Nephron (organoid): ENCODE measurements around the gene ZNF529.

Source experiments
- H3K27ac Mint-ChIP-seq, 3 experiments: 2 replicates each; pipeline ENCODE4 v1.8.0; 2020; ENCODE audit warnings: mixed read lengths in 3 of 3, mild to moderate bottlenecking in 2 of 3, moderate library complexity in 1 of 3
- H3K27me3 Mint-ChIP-seq: 2 replicates; pipeline ENCODE4 v1.8.0; 2021; ENCODE audit warnings: low read depth, mild to moderate bottlenecking, moderate library complexity, mixed read lengths
- H3K36me3 Mint-ChIP-seq: 2 replicates; pipeline ENCODE4 v1.8.0; 2020; ENCODE audit warnings: low read depth, mixed read lengths
- H3K4me1 Mint-ChIP-seq: 2 replicates; pipeline ENCODE4 v1.8.0; 2020; ENCODE audit warnings: mixed read lengths
- H3K4me3 Mint-ChIP-seq, 3 experiments: 2 replicates each; pipeline ENCODE4 v1.8.0; 2020; ENCODE audit warnings: mild to moderate bottlenecking in 3 of 3, mixed read lengths in 3 of 3, moderate library complexity in 2 of 3
- H3K9me3 Mint-ChIP-seq: 2 replicates; pipeline ENCODE4 v1.8.0; 2020; ENCODE audit warnings: mixed read lengths
- CTCF ChIP-seq, 3 experiments: fragments of 200-600 bp; sonication (generic); IDR thresholded peaks; one replicate each; pipeline ENCODE4 v1.5.0; 2021; ENCODE audit warnings: antibody characterized with exemption in 3 of 3; ENCODE audit not compliant: unreplicated experiment in 3 of 3

Gene ZNF529

GRCh38 chr19:36564391-36564790, 8.7 kb downstream of the ZNF529 start:
- H3K9me3 Mint-ChIP-seq: peaks cover 81% of the 10 kb centered on the region
- peaks cover 98% of the 10 kb centered on the region for H3K36me3 Mint-ChIP-seq

GRCh38 chr19:36547001-36547732, 25.9 kb downstream of the ZNF529 start:
- Mint-ChIP-seq H3K27me3 (no peaks in the 10 kb centered on the region), H3K4me1 (no peaks in the 10 kb centered on the region), H3K4me3 (no peak overlapping the region), H3K9me3 (peaks cover 88% of the 10 kb centered on the region), H3K27ac (no peak overlapping the region), H3K36me3 (peaks cover 100% of the 10 kb centered on the region)
- TF ChIP-seq CTCF (IDR thresholded peaks at IDR 0.05; ENCODE audit: unreplicated experiment in 3 of 3): no peak

More at GRCh38 chr19:36564391-36564790, 8.7 kb downstream of the ZNF529 start:
- Mint-ChIP-seq H3K27ac (no peak overlapping the region), H3K27me3 (no peaks in the 10 kb centered on the region), H3K4me3 (no peak overlapping the region), H3K4me1 (no peaks in the 10 kb centered on the region)
- no peak for TF ChIP-seq CTCF (IDR thresholded peaks at IDR 0.05; ENCODE audit: unreplicated experiment in 3 of 3)

DNA sequence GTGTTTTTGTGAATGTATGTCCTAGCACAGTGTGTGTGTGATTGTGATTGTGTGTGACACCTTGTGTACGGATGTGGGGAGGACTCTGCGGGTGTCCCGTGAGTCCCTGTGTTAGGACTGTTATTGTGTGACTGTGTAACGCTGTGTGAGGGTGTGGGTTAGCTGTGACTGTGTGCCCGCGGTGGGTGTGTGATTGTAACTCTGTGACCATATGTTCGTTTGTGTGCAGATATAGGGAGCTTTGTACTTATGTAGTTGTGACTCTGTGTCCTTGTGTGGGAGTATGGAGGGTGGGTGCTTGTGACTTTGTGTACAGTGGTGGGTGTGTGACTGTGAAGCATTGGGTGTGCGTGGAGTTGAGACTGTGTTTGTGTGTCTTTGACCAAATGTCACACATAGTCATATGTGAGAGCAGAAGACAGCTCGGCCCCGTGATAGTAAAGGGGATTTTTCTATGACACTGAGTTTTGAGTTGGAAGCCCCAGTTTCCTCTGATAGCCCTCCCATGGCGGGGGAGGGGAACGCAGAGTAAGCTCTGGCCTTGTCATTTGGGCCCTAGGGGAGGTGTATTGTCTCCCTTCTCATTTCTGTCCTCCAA, 44.1 kb downstream of the ZNF529 start:
- peaks cover 60% of the 10 kb centered on the region for H3K9me3 Mint-ChIP-seq
- peak overlapping the region; percentile 98 to 99 (median 98) for H3K4me3 Mint-ChIP-seq
- peak overlapping the region; percentile 99 to 100 (median 100) for H3K27ac Mint-ChIP-seq
- peaks cover 80% of the 10 kb centered on the region for H3K36me3 Mint-ChIP-seq
- no peak for TF ChIP-seq CTCF (IDR thresholded peaks at IDR 0.05; ENCODE audit: unreplicated experiment in 3 of 3)
- peaks cover 14% of the 10 kb centered on the region for H3K4me1 Mint-ChIP-seq
- H3K27me3 Mint-ChIP-seq: no peaks in the 10 kb centered on the region

DNA sequence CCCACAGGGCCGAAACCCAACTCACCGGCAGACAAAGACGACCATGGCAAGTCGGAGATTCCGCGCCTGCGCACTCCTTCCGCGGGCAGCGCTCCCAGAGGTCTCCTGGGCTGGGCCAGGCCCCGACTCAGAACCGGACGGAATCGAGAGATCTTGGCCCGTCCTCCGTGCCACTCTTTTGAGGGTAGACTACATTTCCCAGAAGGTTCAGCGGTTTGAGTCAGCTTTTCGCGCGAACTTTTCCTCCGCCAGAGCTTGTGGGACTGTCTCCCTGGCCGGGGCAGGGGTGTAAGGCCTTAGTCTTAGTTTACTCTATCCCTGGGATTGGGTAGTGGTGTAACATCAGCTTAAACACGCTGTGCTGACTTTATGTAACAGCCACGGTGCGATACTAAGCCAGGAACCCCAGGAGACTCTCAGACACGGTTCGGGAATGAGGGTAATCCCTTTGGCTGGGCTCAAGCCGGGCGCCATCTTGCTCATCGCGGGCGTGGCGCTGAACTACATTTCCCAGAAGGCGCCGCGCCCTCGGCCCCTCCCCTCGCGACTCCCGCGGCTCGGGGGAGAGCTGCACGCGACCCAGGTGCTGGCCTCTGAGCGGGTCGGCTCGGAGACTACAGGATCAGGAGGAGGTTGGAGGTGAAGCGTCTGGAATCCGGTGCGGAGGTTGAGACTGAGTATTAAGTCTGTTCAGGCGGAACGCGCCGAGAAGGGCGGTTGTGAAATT, 44.7 kb downstream of the ZNF529 start, which contains the start of gene ZNF260:
Gene ZNF260 (minus strand): TSS at position 78 of the 727 bp plus-strand sequence. CDS start 13,033 bp downstream, outside the sequence.
- no peak for TF ChIP-seq CTCF (IDR thresholded peaks at IDR 0.05; ENCODE audit: unreplicated experiment in 3 of 3)
- Mint-ChIP-seq H3K36me3 (peaks cover 81% of the 10 kb centered on the region), H3K4me3 (peak within 1 kb of the TSS; percentile 98 to 99 (median 98))

DNA sequence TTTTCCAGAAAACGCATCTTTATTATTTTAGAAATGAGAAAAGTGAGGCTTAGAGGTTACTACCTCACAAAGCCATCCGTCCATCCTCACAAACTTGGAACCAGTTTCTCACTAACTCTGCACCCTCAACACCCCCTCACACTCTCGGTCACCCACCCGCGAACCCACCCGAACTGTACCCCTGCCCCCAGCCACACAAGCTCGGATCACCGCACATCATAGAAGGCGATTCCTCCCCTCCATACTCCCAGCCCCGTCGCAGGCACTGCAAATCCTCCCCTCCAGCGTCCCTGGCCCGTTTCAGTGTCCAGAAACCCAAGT, 45.3 kb downstream of the ZNF529 start:
- Mint-ChIP-seq H3K9me3 (peaks cover 60% of the 10 kb centered on the region), H3K4me3 (peak overlapping the region; percentile 98 to 99 (median 98)), H3K27me3 (no peaks in the 10 kb centered on the region), H3K27ac (peak overlapping the region; percentile 99 to 100 (median 100)), H3K36me3 (peaks cover 81% of the 10 kb centered on the region), H3K4me1 (peaks cover 14% of the 10 kb centered on the region)
- TF ChIP-seq CTCF (IDR thresholded peaks at IDR 0.05; ENCODE audit: unreplicated experiment in 3 of 3): no peak

More for the DNA sequence above, 44.7 kb downstream of the ZNF529 start, which contains the start of gene ZNF260:
- peaks cover 58% of the 10 kb centered on the region for H3K9me3 Mint-ChIP-seq
- H3K27me3 Mint-ChIP-seq: no peaks in the 10 kb centered on the region
- peak within 1 kb of the TSS; percentile 99 to 100 (median 100) for H3K27ac Mint-ChIP-seq
- peaks cover 14% of the 10 kb centered on the region for H3K4me1 Mint-ChIP-seq
